ENCODE data around the gene SKAP2.

The SKAP2 gene, protein sequence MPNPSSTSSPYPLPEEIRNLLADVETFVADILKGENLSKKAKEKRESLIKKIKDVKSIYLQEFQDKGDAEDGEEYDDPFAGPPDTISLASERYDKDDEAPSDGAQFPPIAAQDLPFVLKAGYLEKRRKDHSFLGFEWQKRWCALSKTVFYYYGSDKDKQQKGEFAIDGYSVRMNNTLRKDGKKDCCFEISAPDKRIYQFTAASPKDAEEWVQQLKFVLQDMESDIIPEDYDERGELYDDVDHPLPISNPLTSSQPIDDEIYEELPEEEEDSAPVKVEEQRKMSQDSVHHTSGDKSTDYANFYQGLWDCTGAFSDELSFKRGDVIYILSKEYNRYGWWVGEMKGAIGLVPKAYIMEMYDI

DNA sequence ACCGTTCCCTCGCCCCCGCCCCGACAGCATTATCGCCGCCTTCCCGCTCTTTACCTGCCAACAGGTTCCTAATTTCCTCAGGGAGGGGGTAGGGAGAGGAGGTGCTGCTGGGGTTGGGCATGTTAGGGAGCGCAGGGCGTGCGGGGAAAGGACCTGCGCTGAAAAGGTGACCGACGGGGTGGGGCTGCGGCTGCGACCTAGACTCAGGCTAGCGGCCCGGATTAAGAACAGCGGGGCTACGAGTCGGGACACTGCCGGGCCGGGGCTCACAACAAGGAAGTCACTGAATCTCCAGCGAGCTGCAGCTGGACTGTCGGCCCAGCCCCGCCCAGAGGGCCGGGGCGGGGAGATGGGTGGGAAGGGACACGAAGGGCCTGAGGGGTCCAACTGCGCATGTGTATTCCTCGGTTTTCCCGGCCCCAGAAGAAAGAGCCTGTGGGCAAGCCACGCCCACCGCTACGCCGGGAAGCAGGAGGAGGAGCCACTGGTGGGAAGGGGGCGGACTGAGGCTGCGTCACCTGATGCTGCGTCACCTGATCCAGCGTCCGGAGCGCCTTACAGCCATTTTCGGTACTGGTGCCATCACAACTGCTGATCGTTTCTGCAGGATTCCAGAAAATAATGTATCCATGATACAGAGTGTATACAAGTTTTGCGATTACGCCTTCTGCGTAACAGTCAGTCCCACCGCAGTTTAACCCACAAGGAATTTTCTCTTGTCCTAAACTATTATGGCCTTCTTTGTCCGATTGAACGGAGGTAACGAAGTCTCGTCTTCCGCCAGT lies at the start of gene SKAP2:
Gene SKAP2, minus strand, starts transcription at position 282 of the 785 bp plus-strand sequence. Its CDS starts 161 bp downstream, at position 121.
- DNase-seq: peak; percentile 95

DNA sequence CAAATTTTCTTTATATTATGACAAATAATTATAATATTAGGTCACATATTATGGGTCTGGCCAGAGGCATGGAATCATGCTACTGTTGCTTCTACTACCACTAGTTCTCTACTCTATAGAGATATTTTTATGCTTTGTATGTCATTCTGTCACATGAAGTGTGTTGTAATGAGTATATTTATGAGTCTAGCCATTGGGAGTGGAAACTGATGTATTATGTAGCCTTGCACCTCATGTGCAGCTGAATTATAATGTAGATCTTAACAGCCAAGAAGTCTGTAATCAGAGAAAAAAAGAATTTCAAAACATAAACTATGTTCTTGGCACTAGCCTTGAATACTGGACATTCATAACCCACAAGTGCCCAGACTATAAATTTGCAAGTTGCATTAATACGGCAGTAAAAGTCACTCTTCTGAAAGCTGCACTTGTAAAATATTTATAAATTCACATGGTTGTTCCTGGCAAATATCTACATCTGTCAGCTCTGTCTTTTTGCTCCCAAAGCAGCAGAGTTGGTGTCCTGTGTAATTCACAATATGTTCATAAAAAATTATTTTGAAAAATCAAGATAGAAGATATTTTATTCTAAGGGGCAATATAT lies 48.6 kb upstream of the SKAP2 start:
- no peak for DNase-seq

DNA sequence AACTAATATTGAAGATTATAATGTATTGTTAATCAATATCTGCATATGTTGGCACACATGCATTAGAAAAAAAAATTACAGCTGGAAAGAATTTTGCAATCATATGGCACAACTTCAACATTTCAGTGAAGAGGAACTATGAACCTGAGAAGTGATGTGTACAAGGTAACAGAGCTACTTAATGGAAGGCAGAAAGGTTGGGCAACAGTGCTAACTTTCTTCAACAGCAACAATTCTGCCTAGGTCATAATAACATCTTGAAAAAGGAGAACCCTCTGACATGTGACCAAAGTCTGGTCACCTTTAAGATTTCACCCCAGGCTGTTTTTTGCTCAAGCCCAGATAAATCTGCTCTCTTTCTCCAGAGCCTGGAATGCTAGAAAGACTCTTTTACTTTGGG lies 47.9 kb upstream of the SKAP2 start:
- no peak for DNase-seq

DNA sequence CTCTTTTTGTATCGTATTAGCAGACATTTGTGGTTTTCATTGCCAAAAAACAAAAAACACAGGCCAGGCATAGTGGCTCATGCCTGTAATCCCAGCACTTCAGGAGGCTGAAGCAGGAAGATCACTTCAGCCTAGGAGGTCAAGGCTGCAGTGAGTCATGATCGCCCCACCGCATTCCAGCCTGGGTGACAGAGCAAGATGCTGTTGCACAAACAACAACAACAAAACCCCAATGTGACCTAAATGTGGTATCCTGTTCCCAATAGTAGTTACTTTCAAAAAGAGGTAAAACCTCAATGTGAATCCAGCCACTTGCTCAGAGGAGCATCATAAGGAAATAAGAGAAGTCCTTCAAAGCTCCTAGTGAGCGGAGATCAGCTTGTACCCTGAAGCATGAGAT lies 45.8 kb upstream of the SKAP2 start:
- DNase-seq: no peak

DNA sequence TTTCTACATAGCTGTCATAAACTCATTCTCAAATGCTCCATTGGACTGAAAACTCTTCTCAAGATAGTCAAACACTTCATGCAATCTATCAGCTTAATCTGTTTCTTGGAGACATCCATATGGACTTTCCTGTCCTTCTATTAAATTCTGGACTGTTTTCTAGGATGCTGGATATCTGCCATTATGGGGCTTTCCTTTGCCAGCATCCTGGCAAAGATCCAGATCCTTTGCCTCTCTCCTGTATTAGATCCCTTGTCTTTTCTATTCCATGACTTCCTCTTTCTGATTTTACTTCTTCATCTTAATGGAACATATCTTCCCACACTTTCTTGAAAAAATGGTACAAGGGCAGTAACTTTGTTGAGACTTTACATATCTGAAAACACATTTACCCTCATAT lies 35.9 kb upstream of the SKAP2 start:
- DNase-seq: peak; percentile 13

DNA sequence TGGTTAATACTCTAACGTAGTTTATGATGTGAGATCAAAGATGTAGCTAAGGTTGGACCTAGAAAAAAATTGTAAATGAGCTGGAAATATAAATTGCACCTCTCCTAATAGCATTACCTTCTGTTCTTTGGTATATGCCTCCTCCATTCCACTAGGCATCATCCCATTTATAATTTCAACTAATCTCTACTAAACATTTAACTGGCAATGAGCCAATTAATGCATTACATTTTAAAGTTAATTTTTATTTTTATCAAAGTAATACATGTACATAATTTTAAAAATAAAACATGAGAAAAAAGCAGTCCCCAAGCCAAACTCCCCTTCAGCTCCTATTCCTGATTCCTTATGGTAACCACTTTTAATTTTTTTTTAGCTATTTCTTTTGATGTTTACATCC lies 35.1 kb upstream of the SKAP2 start:
- DNase-seq: no peak

DNA sequence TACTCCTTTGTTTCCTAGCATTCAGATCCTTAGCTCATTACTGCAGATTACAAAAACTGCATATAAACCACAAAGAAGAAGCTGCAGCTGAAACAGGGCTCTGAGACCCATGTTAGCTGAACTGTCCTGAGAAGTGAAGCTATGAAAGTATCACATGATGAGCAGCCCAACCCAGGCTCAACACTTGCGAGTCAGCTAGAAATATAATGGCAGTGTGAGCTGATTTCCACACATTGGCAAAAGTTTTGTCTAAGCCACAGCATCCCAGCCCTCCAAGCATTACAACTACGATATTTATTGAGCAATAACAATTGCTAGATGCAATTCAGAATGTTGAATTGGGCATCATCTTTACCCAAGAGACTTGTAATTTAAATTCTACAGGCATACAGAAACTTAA lies 34.5 kb upstream of the SKAP2 start:
- no peak for DNase-seq

DNA sequence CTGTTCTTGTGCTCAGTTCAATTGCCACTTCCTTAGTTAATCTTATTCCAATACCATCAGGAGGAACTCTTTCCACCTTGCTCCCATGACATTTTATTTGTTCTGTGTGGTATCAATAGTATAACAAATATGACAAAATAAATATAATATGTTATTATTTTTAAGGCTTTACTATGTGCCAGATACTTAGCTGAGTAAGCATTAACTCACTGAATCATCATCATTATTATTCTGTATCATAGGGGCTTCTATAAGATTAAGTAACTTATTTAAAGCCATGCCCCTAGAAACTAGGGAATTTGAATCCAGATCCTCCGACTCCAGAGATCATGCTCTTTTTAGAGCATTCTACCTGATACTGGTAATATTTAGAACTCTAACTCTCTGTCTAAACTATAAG lies 33.5 kb upstream of the SKAP2 start:
- no peak for DNase-seq

DNA sequence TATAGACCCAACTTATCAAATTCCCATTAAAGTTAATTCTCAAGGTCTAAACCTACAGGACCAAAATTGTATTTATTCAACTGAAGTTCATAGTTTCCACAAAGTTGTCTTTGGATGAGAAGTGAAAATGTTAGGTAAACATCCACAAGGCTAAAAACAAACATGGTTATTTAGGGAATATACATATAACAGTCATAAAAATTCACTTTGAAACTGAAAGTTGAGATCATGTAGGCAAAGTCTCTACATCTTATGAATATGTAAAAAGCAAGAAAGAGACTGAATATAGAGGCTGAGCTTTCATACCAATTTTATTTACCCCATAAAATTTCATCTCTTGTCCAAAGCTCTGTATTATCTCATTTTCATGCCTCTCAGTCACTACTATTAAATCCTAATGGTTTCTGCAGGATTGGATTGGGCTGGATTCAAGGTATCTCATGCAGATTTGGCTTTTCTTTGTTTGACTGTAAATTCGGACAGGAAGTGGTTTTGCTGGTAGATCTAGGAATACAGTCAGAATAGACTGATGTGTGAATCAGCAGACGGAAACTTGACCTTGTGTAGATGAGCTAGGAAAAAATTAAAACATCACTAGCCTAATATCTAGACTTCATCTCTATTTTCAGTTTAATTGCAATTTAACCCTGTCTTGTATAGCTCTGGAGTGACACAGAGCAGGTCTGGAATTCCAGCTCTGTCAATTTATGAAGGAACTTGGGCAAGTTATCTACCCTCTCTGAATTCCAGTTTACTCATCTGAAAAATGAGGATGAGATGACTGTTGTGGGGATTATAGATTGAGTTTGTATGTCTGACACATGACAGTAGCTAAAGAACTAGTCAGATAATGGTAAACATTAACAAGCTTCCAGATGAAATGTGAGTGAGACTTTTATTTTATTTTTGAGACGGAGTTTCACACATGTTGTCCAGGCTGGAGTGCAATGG lies 27.3 kb upstream of the SKAP2 start:
- DNase-seq: no peak

DNA sequence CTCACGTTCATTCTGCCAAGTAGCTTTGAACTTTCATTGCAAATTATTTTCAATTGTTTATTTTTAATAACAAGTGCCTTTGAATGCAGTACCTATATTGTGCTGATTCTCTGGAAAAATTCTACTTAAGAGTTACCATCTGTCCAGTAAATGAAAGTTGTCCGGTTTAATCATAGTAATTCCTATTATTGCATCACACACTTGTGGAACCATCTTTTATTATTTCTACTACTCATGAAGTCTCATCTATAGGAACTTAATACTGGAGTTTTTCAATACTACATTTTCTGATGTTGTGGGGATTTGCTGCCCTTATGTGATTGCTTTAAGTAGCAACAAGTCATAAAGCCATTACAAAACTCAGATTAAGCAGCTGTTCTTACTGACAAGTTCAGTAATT lies 16.5 kb upstream of the SKAP2 start:
- DNase-seq: no peak

DNA sequence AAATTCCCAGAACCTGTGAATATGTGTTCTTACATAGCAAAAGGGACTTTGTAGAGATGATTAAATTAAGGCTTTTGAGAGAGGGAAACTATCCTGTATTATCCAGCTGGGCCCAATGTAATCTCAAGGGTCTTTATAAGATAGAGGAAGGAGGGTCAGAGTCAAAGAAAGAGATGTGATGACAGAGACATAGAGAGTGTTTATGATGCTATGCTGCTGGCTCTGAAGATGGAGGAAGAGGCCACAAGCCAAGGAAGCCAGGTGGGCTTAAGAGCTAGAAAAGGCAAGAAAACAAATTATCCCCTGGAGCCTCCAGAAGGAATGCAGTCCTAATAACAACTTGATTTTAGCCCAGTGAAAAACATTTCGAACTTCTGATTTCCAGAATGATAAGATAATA lies 15.3 kb upstream of the SKAP2 start:
- DNase-seq: no peak

DNA sequence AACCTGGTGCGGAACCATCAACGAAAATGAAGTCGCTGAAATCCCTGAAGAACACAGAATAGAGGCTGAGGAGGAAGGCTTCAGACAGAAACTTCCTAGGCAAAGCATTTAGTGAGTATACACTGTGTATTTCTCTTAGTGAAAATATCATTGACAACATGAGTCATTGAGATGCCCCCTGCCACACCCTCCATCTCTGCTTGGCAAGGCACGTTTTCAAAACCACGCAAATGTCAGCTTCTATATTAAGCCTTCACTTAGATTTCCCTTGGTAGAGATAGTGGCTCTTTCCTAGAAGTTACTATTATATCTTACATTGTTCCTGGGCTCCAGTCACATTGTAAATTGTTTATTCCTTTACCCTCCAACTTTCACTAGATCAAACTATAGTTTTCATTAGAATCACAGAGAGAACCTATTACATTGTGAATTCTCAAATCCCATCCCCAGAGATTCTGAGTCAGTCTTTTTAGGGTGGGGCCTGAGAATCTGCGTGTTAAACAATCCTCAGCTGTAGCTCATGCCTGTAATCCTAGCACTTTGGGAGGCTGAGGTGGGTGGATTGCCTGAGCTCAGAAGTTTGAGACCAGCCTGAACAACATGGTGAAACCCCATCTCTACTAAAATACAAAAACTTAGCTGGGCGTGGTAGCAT lies 4.6 kb upstream of the SKAP2 start:
- DNase-seq: no peak

DNA sequence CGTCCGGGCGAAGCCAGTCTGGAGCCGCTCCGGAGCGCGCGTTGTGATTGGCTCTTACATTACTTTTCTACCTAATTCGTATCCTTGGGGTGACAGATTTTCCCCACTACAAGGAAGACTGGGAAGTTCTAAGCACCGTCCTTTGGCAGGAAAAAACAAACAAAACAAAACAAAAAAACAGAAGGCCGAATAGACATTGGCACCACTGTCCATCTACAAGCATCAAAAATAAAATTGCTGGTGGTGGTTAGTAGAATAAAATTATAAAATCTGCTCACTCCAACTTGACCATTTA lies 651 bp upstream of the SKAP2 start:
- DNase-seq: peak; percentile 53

DNA sequence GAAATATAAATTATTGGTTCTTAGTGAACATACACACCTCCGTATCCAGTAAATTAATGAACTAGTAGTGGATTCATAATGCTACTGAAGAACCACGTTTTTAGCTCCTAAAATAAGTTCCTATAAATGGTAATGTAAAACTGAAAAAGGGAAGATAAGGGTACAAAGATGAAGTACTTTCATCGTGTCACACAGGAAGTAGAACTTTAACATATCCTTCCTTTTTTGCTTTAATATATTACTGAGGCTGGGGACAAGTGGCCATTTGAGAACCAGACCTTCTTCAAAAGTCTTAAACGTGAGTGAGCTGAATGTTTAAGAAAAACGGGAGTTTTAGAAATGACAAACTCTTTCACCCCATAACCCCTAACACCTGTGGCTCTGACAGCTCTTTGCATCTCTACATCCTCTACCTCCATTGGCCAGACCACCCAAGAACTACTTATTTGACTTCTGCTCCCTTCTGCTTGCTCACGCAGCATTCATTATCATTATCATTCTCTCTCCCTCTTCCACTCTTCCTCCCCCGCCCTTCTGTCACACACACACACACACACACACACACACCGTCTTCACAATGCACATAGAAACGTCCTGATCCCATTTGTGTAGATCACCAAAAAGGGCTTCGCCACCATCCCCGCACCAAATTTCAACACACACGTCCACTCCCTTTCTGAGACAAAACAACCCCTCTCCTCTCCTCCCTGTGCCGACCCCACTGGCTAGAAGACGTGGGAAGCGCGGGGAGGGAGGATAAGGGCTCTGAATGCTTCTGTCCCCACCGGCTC lies 677 bp downstream of the SKAP2 start:
- DNase-seq: no peak

DNA sequence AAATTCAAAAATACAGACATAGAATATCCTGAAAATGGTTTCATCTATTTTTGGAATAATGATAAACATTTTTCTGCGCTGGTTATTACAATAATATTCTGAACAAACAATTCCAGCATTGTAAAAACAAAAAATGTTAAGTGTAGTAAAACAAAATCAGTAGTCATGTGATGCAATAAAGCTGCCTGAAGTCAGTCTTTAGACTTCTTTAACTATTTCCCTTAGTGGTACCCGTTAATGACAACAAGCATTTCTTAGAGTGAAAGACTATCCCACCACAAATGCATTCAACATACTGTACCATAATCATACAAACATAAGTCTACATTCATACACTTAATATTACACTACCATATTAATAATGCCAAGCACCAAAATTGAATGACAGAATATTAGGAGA lies 1.6 kb downstream of the SKAP2 start:
- DNase-seq: no peak

DNA sequence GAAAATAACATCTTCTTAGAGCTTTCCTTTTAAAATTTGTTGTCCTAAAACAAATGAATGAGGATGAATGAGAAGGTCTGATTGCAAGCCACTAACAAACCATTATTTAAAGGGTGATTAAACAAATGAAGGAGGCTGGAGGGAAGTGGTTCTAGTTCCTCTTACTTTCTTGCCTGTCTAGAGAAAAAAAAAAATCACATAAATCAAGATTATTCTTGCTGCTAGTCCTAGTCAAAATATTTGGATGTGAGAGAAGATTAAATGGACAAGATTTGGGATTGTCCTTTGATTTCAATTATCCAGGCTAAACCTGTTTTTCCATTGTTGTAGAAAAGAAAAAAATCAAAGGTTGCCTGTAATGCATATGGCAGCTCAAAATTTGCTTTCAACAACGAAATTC lies 3.3 kb downstream of the SKAP2 start:
- no peak for DNase-seq

DNA sequence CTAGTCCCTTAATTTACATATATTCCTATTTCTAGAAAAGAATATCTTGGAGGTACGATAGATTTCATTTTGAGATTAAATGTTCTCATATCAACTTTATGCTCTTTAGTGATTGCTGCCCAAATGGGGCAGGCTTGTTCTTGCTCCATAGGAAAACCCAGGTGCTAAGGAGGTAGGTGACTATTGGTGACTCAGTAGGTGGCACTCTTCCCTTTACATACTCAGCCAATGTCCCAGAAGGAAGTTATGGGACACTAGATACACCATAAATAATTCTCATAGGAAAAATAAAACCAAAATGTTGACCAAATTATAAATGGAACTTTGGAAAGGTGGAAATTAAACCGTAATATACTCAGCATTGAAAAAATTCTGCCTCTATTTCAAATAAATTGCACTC lies 4.0 kb downstream of the SKAP2 start:
- no peak for DNase-seq

DNA sequence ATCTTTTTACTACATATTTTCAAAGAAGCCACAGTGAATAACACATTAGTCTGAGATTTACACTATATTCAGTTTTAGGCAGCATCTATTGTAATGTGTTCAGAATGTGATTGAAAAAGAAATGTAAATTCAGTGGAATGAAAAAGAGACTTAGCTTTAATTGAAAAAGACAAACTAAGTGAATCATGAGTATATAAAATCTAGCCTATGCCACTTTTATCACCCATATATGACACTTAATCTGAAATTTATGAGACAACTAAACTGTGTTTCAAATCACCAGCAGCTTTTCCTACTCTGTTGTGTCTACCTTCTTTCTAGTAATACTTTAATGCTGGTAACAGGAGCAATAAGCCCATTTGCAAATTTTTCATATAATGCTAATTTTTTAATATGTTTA lies 4.7 kb downstream of the SKAP2 start:
- no peak for DNase-seq

DNA sequence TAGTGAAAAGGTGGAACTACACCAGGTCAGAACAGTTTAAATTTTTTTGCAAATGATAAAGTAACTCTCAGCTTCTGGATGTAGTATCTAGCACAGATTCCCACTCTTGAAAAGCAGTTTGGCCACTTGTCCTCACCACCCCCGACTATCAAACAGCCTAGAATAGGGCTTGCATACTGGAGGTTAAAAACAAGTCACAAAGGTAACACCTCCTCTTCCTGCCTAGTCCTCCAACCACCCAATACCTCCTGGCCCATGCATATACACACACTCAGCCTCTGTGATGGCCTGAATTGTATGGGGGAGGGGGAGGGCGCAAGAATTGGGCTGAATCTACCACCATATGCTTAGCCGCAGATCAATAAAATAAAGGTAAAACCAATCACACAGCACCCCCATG lies 5.7 kb downstream of the SKAP2 start:
- no peak for DNase-seq

DNA sequence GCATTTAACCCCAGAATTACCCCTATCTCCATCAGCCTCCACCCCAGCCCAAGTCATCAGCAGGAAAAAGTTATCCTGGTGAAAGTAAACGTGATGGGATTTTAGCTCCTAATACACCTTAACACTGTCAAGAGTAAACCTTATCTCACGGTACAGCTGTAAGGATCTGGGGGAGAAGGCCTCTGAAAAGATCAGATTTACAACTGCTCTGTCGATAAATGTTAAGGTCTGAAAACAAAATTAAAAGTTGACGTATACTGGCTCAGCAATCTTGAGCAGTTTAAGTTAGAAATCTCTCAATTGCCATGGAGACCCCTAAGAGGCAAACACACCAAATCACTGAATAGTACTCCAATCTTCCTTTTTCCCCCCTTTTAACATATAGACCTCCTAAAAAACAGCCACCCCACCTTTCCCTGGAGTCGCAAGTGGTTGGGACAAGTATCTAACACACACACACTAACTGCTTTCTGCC lies 6.1 kb downstream of the SKAP2 start:
- DNase-seq: no peak

DNA sequence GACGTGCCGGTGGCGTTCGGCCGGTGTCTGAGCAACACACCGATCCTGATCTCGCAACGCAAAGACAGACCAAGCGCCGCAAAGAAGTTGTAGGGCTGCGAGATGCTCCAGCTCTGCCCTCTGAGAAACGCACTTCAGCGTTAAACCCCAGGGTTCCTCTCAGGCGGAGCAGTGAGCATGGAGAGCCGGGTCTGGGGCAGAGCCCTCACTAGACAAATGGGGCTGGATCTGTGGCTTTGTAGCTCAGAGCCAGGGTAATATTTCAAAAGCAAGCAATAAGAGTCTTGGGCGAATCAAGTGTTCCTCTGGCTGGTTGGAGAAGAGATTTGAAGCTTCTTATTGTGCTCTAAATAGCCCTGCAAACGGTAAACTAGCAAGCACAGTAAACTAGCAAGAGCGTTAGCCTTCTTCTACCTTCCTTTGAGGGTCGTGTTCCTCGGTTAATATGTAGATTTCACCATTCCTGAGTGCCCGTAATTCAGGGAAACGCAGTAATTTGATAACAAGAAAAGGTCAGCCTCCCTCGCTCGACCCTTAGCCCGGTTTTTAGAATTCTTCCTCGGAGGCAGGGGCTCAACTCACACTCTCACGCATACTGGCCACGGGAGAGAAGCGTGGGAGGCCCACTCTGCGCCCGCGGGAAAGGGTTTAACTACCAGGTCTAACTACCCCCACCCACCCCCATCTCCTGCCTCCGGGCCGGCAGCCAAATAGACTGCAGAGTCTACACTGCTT lies 6.7 kb downstream of the SKAP2 start:
- DNase-seq: no peak

Data from NCI-H2171 (cell line).